HG03135 (cell line): ENCODE results near the gene LMF1.

Experiments used
- ATAC-seq: cut with Tn5 transposase; IDR thresholded peaks from one replicate; pipeline ENCODE4 v1.9.1; 2021; ENCODE audit warnings: mild to moderate bottlenecking, moderate library complexity; ENCODE audit not compliant: unreplicated experiment

LMF1 gene

GRCh38 chr16:916035-916799 lies 54.6 kb downstream of the LMF1 start:
- ATAC-seq, result no peak

- ATAC-seq, result no peak
Observed at GRCh38 chr16:915546-915945, 55.2 kb downstream of the LMF1 start.

GRCh38 chr16:914440-914839 lies 56.3 kb downstream of the LMF1 start:
- no peak for ATAC-seq

GRCh38 chr16:913817-914439 lies 56.9 kb downstream of the LMF1 start:
- no peak for ATAC-seq

GRCh38 chr16:912684-913613 lies 57.8 kb downstream of the LMF1 start:
- no peak for ATAC-seq

GRCh38 chr16:912322-912683 lies 58.5 kb downstream of the LMF1 start:
- ATAC-seq, result no peak

GRCh38 chr16:911604-912321 lies 59.0 kb downstream of the LMF1 start:
- no peak for ATAC-seq

- ATAC-seq, result no peak
Observed at GRCh38 chr16:911101-911500, 59.7 kb downstream of the LMF1 start.

GRCh38 chr16:910181-910580 lies 60.6 kb downstream of the LMF1 start:
- no peak for ATAC-seq

GRCh38 chr16:909281-910000 lies 61.3 kb downstream of the LMF1 start:
- no peak for ATAC-seq

- ATAC-seq, result no peak
Observed at GRCh38 chr16:908526-909155, 62.1 kb downstream of the LMF1 start.

- ATAC-seq, result no peak
Observed at GRCh38 chr16:907842-908241, 62.9 kb downstream of the LMF1 start.

- ATAC-seq, result no peak
Observed at GRCh38 chr16:907361-907760, 63.4 kb downstream of the LMF1 start.

- no peak for ATAC-seq
Observed at GRCh38 chr16:906296-906695, 64.5 kb downstream of the LMF1 start.

GRCh38 chr16:901715-902601 lies 68.8 kb downstream of the LMF1 start:
- no peak for ATAC-seq

- no peak for ATAC-seq
Observed at GRCh38 chr16:901149-901548, 69.6 kb downstream of the LMF1 start.

GRCh38 chr16:900211-900610 lies 70.6 kb downstream of the LMF1 start:
- ATAC-seq, result no peak

- ATAC-seq, result no peak
Observed at GRCh38 chr16:899683-900060, 71.1 kb downstream of the LMF1 start.
